Fibroblast of villous mesenchyme (primary cell): Measurements from ENCODE around the gene SLC35F5. TPM values are rescaled to one million over a fixed set of nuclear protein-coding genes. Genes with fewer than 3 reads are reported as not detected.

ENCODE experiments used
- DNase-seq: peaks from one replicate; pipeline ENCODE4 v3.0.0-alpha.2; 2010; ENCODE audit warnings: low read depth
- H3K4me3 ChIP-seq: 2 replicates; pipeline ENCODE4 v1.5.1; 2011; ENCODE audit warnings: low read depth, mild to moderate bottlenecking, low read length
- total RNA-seq: library from RNA; depleted of rRNA; stranded (reverse); fragments of >200 nt; gene quantifications from 2 replicates; pipeline ENCODE4 v1.2.3, GENCODE V29; 2012
- TF ChIP-seq, protein P1 (sequence below): IDR thresholded peaks from 2 replicates; pipeline ENCODE4 v1.5.1; 2012; ENCODE audit warnings: low read depth, mild to moderate bottlenecking, low read length; ENCODE audit not compliant: insufficient read depth

Gene SLC35F5
- total RNA-seq, 1 donor: 312 TPM

DNA sequence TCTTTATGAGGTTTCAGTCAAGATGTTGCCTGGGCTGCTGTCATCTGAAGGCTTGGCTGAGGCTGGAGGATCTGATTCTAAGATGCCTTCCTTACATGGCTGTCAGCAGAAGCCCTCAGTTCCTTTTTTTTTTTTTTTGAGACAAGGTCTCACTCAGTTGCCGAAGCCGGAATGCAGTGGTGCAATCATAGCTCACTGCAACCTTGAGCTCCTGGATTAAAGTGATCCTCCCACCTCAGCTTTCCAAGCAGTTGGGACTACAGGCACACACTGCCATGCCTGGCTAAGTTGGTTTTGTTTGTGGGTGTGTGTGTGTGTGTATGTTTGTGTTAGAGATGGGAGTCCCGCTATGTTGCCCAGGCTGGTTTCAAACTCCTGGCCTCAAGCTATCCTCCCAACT is 13.1 kb upstream of the SLC35F5 start:
- no peak overlapping the region for H3K4me3 ChIP-seq
- DNase-seq: no peak
- TF ChIP-seq, protein P1, sequence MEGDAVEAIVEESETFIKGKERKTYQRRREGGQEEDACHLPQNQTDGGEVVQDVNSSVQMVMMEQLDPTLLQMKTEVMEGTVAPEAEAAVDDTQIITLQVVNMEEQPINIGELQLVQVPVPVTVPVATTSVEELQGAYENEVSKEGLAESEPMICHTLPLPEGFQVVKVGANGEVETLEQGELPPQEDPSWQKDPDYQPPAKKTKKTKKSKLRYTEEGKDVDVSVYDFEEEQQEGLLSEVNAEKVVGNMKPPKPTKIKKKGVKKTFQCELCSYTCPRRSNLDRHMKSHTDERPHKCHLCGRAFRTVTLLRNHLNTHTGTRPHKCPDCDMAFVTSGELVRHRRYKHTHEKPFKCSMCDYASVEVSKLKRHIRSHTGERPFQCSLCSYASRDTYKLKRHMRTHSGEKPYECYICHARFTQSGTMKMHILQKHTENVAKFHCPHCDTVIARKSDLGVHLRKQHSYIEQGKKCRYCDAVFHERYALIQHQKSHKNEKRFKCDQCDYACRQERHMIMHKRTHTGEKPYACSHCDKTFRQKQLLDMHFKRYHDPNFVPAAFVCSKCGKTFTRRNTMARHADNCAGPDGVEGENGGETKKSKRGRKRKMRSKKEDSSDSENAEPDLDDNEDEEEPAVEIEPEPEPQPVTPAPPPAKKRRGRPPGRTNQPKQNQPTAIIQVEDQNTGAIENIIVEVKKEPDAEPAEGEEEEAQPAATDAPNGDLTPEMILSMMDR: no peak

DNA sequence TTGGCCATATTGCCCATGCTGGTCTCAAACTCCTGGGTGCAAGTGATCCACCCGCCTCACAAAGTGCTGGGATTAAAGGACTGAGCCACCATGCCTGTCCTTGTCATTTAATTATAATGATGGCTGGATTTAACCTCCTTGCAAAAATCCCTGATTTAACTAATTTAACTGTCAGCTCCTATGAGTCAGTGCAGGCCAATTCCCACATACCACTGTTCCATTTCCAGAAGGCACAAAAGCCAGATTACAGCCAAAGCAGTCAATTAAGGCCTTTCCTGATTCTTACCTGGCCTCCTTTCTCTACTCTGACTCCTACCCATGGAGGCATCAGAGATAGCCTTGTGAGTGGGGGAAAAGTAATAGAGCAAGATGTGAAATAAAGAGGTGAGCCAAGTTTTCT is 12.3 kb upstream of the SLC35F5 start:
- TF ChIP-seq, protein P1: no peak
- DNase-seq: no peak
- no peak overlapping the region for H3K4me3 ChIP-seq

DNA sequence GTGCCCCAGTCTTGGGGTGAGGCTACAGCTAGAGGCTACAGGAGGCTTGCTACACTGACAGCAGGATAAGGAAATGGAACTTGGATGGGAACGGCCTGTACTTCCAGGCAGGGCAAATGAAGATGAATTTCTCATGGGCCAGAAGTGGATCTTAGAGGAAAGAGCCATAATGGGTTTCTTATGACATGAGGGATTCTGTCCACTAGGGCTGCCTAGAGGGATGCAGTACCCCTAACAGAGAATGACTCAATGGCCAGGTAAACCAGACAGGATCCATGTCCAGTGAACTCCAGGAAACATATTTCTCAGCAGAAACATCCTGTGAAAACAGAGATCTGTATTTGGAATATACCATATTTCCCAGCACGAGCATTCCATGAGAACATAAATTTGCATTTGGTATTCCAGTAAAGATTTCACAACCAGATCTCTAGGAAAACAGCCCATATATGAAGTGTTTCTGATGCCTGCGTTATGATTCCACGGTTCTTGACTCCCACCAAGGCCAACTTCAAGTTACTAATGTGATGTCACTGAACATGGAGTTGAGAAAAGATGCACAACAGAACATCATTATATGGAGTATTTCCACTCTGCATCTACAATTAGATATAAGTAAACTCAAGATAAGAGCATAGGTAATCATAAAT is 11.5 kb upstream of the SLC35F5 start:
- no peak for DNase-seq
- TF ChIP-seq, protein P1: peak; percentile 15
- no peak overlapping the region for H3K4me3 ChIP-seq

GRCh38 chr2:113765276-113765675 is 8.8 kb upstream of the SLC35F5 start:
- no peak overlapping the region for H3K4me3 ChIP-seq
- no peak for DNase-seq
- TF ChIP-seq, protein P1: no peak

GRCh38 chr2:113762377-113763118 is 6.1 kb upstream of the SLC35F5 start:
- DNase-seq: peak; percentile 63
- TF ChIP-seq, protein P1: no peak
- no peak overlapping the region for H3K4me3 ChIP-seq

GRCh38 chr2:113760400-113760799 is 4.0 kb upstream of the SLC35F5 start:
- TF ChIP-seq, protein P1: no peak
- H3K4me3 ChIP-seq: no peak overlapping the region
- peak; percentile 42 for DNase-seq
